OCI-LY7 (cell line): ENCODE results near the gene SSX2IP. TPM values are rescaled to one million over a fixed set of nuclear protein-coding genes. Genes with fewer than 3 reads are reported as not detected.
"Not testable (repeated sequence)": the region's sequence is repeated elsewhere in the genome, so short reads cannot be mapped to it uniquely, and the experiment has no call there.

ENCODE experiments used
- BruUV-seq: library from RNA; stranded (reverse); fragments of 400-500 nt; replicated peaks from 2 replicates; lab custom pipeline; 2021; lab: Mats Ljungman, UMichigan
- CTCF ChIA-PET: fragments of 300-600 bp; sonication (Branson Sonifier 250); formaldehyde crosslinking; loops from one replicate; lab custom pipeline; 2022; ENCODE audit warnings: antibody characterized with exemption; ENCODE audit not compliant: unreplicated experiment; lab: Charles Lee
- POLR2A ChIA-PET: fragments of 300-600 bp; sonication (Branson Sonifier 250); formaldehyde crosslinking; loops from one replicate; lab custom pipeline; 2022; ENCODE audit warnings: antibody characterized with exemption; lab: Charles Lee
- DNase-seq: peaks from one replicate; pipeline ENCODE4 v3.0.0-alpha.2; 2015; ENCODE audit warnings: low spot score
- H2AFZ ChIP-seq: fragments of 200-600 bp; sonication (generic), shearing (Covaris generic); 2 replicates; pipeline ENCODE4 v1.6.1; 2014; ENCODE audit warnings: mild to moderate bottlenecking, antibody characterized with exemption, low read length, moderate library complexity
- H3K27ac ChIP-seq: fragments of 200-600 bp; sonication (generic); 2 replicates; pipeline ENCODE4 v1.5.1; 2014; ENCODE audit warnings: mixed run types, low read depth, mild to moderate bottlenecking, moderate library complexity, low read length, inconsistent platforms; ENCODE audit not compliant: poor library complexity, severe bottlenecking
- H3K36me3 ChIP-seq: fragments of 200-600 bp; sonication (generic); 2 replicates; pipeline ENCODE4 v1.6.1; 2014; ENCODE audit warnings: mild to moderate bottlenecking, antibody characterized with exemption, low read length, moderate library complexity, mixed read lengths; ENCODE audit not compliant: insufficient read depth
- H3K4me1 ChIP-seq: fragments of 200-600 bp; sonication (generic); 2 replicates; pipeline ENCODE4 v1.5.1; 2014; ENCODE audit warnings: mild to moderate bottlenecking, low read length; ENCODE audit not compliant: insufficient read depth, poor library complexity, severe bottlenecking
- H3K4me2 ChIP-seq: fragments of 200-600 bp; sonication (generic); 2 replicates; pipeline ENCODE4 v1.6.1; 2014; ENCODE audit warnings: mild to moderate bottlenecking, low read length
- H3K4me3 ChIP-seq: fragments of 200-600 bp; sonication (generic); 2 replicates; pipeline ENCODE4 v1.5.1; 2014; ENCODE audit warnings: mild to moderate bottlenecking, low read depth, low read length; ENCODE audit not compliant: poor library complexity, severe bottlenecking
- H3K79me2 ChIP-seq: fragments of 200-600 bp; sonication (generic); 2 replicates; pipeline ENCODE4 v1.6.1; 2016; ENCODE audit warnings: low read depth, mild to moderate bottlenecking, low read length, moderate library complexity, mixed read lengths; ENCODE audit not compliant: insufficient read depth
- H3K9me2 ChIP-seq: fragments of 200-600 bp; sonication (generic); 2 replicates; pipeline ENCODE4 v1.6.1; 2016; ENCODE audit warnings: mild to moderate bottlenecking, low read length, mixed read lengths; ENCODE audit not compliant: insufficient read depth
- H3K9me3 ChIP-seq: fragments of 200-600 bp; sonication (generic); 2 replicates; pipeline ENCODE4 v1.6.1; 2014; ENCODE audit warnings: mild to moderate bottlenecking, mixed run types, low read length, mixed read lengths
- H4K20me1 ChIP-seq: fragments of 200-600 bp; sonication (generic); 2 replicates; pipeline ENCODE4 v1.6.1; 2014; ENCODE audit warnings: mild to moderate bottlenecking, antibody characterized with exemption, low read length, moderate library complexity, mixed read lengths; ENCODE audit not compliant: insufficient read depth
- CTCF ChIP-seq: fragments of 200-600 bp; sonication (generic); conservative IDR thresholded peaks from 2 replicates; pipeline ENCODE4 v1.5.1; 2014; ENCODE audit warnings: mild to moderate bottlenecking, antibody characterized with exemption, low read length, moderate library complexity, mixed read lengths
- EZH2phosphoT487 ChIP-seq: fragments of 200-600 bp; sonication (generic); IDR thresholded peaks from 2 replicates; pipeline ENCODE4 v1.6.1; 2018; ENCODE audit warnings: low read depth, borderline replicate concordance, mild to moderate bottlenecking, mixed run types, antibody characterized with exemption, low read length, moderate library complexity, mixed read lengths
- intact Hi-C: fragments of 100-400 bp; cut with micrococcal nuclease; formaldehyde crosslinking; loops from one replicate; pipeline ENCODE4 v1.10.0; 2022; ENCODE audit not compliant: unreplicated experiment
- total RNA-seq, 2 experiments: library from RNA; depleted of rRNA in 1 of 2; stranded (reverse); fragments of >200 nt in 1 of 2; shearing (Covaris generic) in 1 of 2; gene quantifications; 2 replicates each; pipeline ENCODE4 v1.2.3, GENCODE V29; 2014 to 2022

SSX2IP gene
- total RNA-seq, 2 experiments from 2014 or later = 24.1 to 24.4 TPM

GRCh38 chr1:84722794-84723193 is 32.5 kb upstream of the SSX2IP start:
- H3K9me2 ChIP-seq = no peaks in the 10 kb centered on the region
- no peaks in the 10 kb centered on the region for H3K79me2 ChIP-seq
- H3K36me3 ChIP-seq = no peaks in the 10 kb centered on the region
- CTCF ChIA-PET = no interaction called here
- H2AFZ ChIP-seq = no peak overlapping the region
- TF ChIP-seq CTCF (no peak), EZH2phosphoT487 (no peak)
- H3K9me3 ChIP-seq = no peaks in the 10 kb centered on the region
- H3K4me2 ChIP-seq = no peak overlapping the region
- intact Hi-C loops = no loop called here
- H3K4me1 ChIP-seq = no peaks in the 10 kb centered on the region
- H3K4me3 ChIP-seq = no peak overlapping the region
- POLR2A ChIA-PET = no interaction called here
- BruUV-seq = no TSS peak
- DNase-seq = no peak
- H4K20me1 ChIP-seq = no peaks in the 10 kb centered on the region
- H3K27ac ChIP-seq = no peak overlapping the region

- H3K36me3 ChIP-seq, H3K79me2 ChIP-seq, H4K20me1 ChIP-seq, CTCF ChIA-PET, H3K9me2 ChIP-seq, H3K9me3 ChIP-seq, H2AFZ ChIP-seq, H3K4me3 ChIP-seq, BruUV-seq, intact Hi-C loops, DNase-seq, H3K4me2 ChIP-seq, H3K4me1 ChIP-seq, H3K27ac ChIP-seq: not testable (repeated sequence)
- POLR2A ChIA-PET = interaction anchor here (0.7 kb wide), 1 partner anchor 63 kb away, joined by 3 read pairs; no protein-coding TSS in a partner anchor
These were observed 31.6 kb upstream of the SSX2IP start for GRCh38 chr1:84721872-84722271.

GRCh38 chr1:84721152-84721551 is 30.9 kb upstream of the SSX2IP start:
- POLR2A ChIA-PET = interaction anchor here (0.7 kb wide), 1 partner anchor 18 kb away, joined by 3 read pairs; no protein-coding TSS in a partner anchor
- no peaks in the 10 kb centered on the region for H4K20me1 ChIP-seq
- no peaks in the 10 kb centered on the region for H3K36me3 ChIP-seq
- H3K4me1 ChIP-seq = no peaks in the 10 kb centered on the region
- no TSS peak for BruUV-seq
- H2AFZ ChIP-seq = no peak overlapping the region
- no peak overlapping the region for H3K4me3 ChIP-seq
- no peak for TF ChIP-seq CTCF
- TF ChIP-seq EZH2phosphoT487 = no peak
- H3K4me2 ChIP-seq = no peak overlapping the region
- intact Hi-C loops = no loop called here
- H3K27ac ChIP-seq = no peak overlapping the region
- no peaks in the 10 kb centered on the region for H3K9me3 ChIP-seq
- no peaks in the 10 kb centered on the region for H3K9me2 ChIP-seq
- H3K79me2 ChIP-seq = no peaks in the 10 kb centered on the region
- DNase-seq = no peak
- CTCF ChIA-PET = no interaction called here
